GM12878 (cell line): ENCODE data around the gene DENND1A. TPM values are rescaled to one million over a fixed set of nuclear protein-coding genes. Genes with fewer than 3 reads are reported as not detected.

Experiments used
- CBX3 ChIP-seq: fragments of 200-600 bp; sonication (generic); IDR thresholded peaks from 2 replicates; pipeline ENCODE4 v1.6.1; 2016; ENCODE audit warnings: low read depth, borderline replicate concordance
- CEBPB ChIP-seq, 2 experiments: fragments of 150-350 bp in 1 of 2; IDR thresholded peaks; 2 replicates each; pipeline ENCODE4 v1.6.1; 2012 to 2014; ENCODE audit warnings: low read depth in 2 of 2, low read length in 2 of 2, borderline replicate concordance in 1 of 2, inconsistent platforms in 1 of 2
- CHD4 ChIP-seq: fragments of 200-600 bp; sonication (generic); IDR thresholded peaks from 2 replicates; pipeline ENCODE4 v1.6.1; 2016; ENCODE audit warnings: mild to moderate bottlenecking
- ETV6 ChIP-seq, 2 experiments: fragments of 450-650 bp in 1 of 2; IDR thresholded peaks in 1 of 2; conservative IDR thresholded peaks in 1 of 2; 2 replicates each; pipeline ENCODE4 v1.6.1; 2014; ENCODE audit warnings: antibody characterized with exemption in 1 of 2, borderline replicate concordance in 1 of 2, low read depth in 1 of 2, mild to moderate bottlenecking in 1 of 2, moderate library complexity in 1 of 2
- FOXM1 ChIP-seq: IDR thresholded peaks from 2 replicates; pipeline ENCODE4 v1.6.1; 2012; ENCODE audit warnings: low read depth, mild to moderate bottlenecking, inconsistent platforms, low read length, moderate library complexity
- KAT2A ChIP-seq: conservative IDR thresholded peaks from 2 replicates; pipeline ENCODE4 v1.6.1; 2011; ENCODE audit warnings: low read depth, low read length; ENCODE audit not compliant: control insufficient read depth
- KLF5 ChIP-seq: fragments of 450-650 bp; IDR thresholded peaks from 2 replicates; pipeline ENCODE4 v1.6.1; 2014; ENCODE audit warnings: mild to moderate bottlenecking; ENCODE audit not compliant: partially characterized antibody
- PAX5 ChIP-seq: IDR thresholded peaks from 2 replicates; pipeline ENCODE4 v1.6.1; 2011; ENCODE audit warnings: low read depth, low read length, borderline replicate concordance
- PAX8 ChIP-seq: fragments of 450-650 bp; IDR thresholded peaks from 2 replicates; pipeline ENCODE4 v1.6.1; 2017; ENCODE audit warnings: mild to moderate bottlenecking, moderate library complexity
- RUNX3 ChIP-seq: IDR thresholded peaks from 2 replicates; pipeline ENCODE4 v1.6.1; 2012; ENCODE audit warnings: low read length, inconsistent platforms
- SMAD1 ChIP-seq: fragments of 450-650 bp; IDR thresholded peaks from 2 replicates; pipeline ENCODE4 v1.6.1; 2018; ENCODE audit warnings: mild to moderate bottlenecking, low read depth; ENCODE audit not compliant: partially characterized antibody
- polyA plus RNA-seq, 11 experiments: library from polyadenylated mRNA; depleted of rRNA in 4 of 11; unstranded in 6 of 11; stranded (reverse) in 5 of 11; fragments of >200 nt; fragmentation: Nextera tagmentation in 4 of 11; fragmentation: Illumina TruSeq in 1 of 11; extraction: Ambion mirVana in 4 of 11; extraction: Trizol in 1 of 11; gene quantifications; 1 replicate in 1 of 11; 2 replicates in 10 of 11; pipeline versions ENCODE4 v1.2.1 to v1.2.3, GENCODE V29; 2011 to 2016; ENCODE audit warnings: inconsistent platforms in 2 of 11, missing spikeins in 2 of 11, low read depth in 1 of 11
- total RNA-seq, 4 experiments: library from RNA; depleted of rRNA in 3 of 4; stranded (reverse); fragments of >200 nt in 3 of 4; fragmentation: Illumina TruSeq in 1 of 4; extraction: Trizol in 1 of 4; gene quantifications; 2 replicates each; pipeline versions ENCODE4 v1.2.1 to v1.2.3, GENCODE V29; 2013 to 2021
- TF ChIP-seq, protein P1 (sequence below): fragments of 450-650 bp; IDR thresholded peaks from 2 replicates; pipeline ENCODE4 v1.6.1; 2016; ENCODE audit warnings: mild to moderate bottlenecking
- TF ChIP-seq, protein P2 (sequence below): fragments of 450-650 bp; formaldehyde crosslinking; IDR thresholded peaks from 2 replicates; pipeline ENCODE4 v1.4.0; 2022; ENCODE audit warnings: mild to moderate bottlenecking, moderate library complexity
- TF ChIP-seq, protein P3 (sequence below), 3 experiments: IDR thresholded peaks in 2 of 3; conservative IDR thresholded peaks in 1 of 3; 2 replicates each; pipeline ENCODE4 v1.5.1; 2011; ENCODE audit warnings: low read depth in 3 of 3, low read length in 3 of 3, mild to moderate bottlenecking in 3 of 3, control low read depth in 2 of 3, moderate library complexity in 2 of 3, inconsistent platforms in 1 of 3, mixed read lengths in 1 of 3; ENCODE audit not compliant: control insufficient read depth in 2 of 3, insufficient read depth in 1 of 3; ENCODE audit errors: extremely low read depth in 1 of 3

The DENND1A gene
- total and polyA plus RNA-seq, 10 of the 15 experiments (the other 5 are each of a cell fraction or from before 2014, with no cell fraction given) = 14.1 to 48.6 (median 35.2) TPM

DNA sequence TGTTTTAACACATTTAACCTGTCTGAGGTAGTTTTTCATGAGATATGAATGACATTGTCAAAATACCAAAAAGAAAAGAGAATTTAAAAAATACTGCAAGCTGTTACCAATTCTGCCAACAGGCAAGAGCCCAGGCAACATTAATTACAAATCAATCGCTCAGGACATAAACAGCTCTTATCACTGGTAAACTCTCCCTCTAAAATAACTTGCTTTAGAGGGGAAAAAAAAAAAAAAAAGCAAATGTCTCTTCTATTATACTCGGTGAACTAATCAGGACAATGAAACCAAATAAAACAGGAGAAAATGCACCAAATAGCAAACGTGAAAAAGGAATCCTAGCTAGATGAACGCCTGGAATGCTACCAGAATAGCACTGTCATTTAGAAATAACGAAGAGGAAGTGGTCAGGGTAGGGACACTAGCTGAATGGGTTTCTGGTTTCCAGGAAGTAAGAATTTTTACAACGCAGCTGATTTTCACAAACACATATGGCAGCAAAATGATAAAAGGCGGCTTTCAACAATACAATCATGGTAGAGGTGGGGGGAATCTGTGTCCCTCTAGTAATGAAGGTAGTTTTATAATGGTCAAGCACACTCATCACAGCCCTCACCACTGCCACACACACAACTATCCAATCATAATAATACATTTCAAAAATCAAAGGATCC is 94.9 kb downstream of the DENND1A start (continued):
- TF ChIP-seq RUNX3 (peak; percentile 94), CHD4 (no peak), CBX3 (no peak), PAX8 (no peak), KAT2A (no peak), SMAD1 (no peak), ETV6 (conservative IDR thresholded peaks at IDR 0.05 in 1 of 2, IDR thresholded peaks at IDR 0.05 in 1 of 2; ENCODE audit: borderline replicate concordance in 1 of 2, low read depth in 1 of 2) (peak in 1 of 2 experiments; percentile 97; a peak in 2 of 4 replicates), CEBPB (IDR thresholded peaks at IDR 0.05; ENCODE audit: borderline replicate concordance in 1 of 2, low read depth in 2 of 2, low read length in 2 of 2) (0 out of 4 replicates have a peak, but pooled peaks of 1 of the 2 experiments have one; percentile 36), KLF5 (no peak), PAX5 (peak; percentile 64; the same call in 1 of the 2 replicates), FOXM1 (no peak)
- TF ChIP-seq, protein P1, sequence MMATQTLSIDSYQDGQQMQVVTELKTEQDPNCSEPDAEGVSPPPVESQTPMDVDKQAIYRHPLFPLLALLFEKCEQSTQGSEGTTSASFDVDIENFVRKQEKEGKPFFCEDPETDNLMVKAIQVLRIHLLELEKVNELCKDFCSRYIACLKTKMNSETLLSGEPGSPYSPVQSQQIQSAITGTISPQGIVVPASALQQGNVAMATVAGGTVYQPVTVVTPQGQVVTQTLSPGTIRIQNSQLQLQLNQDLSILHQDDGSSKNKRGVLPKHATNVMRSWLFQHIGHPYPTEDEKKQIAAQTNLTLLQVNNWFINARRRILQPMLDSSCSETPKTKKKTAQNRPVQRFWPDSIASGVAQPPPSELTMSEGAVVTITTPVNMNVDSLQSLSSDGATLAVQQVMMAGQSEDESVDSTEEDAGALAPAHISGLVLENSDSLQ = no peak
- TF ChIP-seq, protein P2, sequence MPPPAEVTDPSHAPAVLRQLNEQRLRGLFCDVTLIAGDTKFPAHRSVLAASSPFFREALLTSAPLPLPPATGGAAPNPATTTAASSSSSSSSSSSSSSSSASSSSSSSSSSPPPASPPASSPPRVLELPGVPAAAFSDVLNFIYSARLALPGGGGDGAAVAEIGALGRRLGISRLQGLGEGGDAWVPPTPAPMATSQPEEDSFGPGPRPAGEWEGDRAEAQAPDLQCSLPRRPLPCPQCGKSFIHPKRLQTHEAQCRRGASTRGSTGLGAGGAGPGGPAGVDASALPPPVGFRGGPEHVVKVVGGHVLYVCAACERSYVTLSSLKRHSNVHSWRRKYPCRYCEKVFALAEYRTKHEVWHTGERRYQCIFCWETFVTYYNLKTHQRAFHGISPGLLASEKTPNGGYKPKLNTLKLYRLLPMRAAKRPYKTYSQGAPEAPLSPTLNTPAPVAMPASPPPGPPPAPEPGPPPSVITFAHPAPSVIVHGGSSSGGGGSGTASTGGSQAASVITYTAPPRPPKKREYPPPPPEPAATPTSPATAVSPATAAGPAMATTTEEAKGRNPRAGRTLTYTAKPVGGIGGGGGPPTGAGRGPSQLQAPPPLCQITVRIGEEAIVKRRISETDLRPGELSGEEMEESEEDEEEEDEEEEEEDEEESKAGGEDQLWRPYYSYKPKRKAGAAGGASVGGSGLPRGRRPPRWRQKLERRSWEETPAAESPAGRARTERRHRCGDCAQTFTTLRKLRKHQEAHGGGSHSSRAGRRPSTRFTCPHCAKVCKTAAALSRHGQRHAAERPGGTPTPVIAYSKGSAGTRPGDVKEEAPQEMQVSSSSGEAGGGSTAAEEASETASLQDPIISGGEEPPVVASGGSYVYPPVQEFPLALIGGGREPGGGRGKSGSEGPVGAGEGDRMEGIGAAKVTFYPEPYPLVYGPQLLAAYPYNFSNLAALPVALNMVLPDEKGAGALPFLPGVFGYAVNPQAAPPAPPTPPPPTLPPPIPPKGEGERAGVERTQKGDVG (CRISPR knock-in tag) = no peak
- TF ChIP-seq, protein P3, sequence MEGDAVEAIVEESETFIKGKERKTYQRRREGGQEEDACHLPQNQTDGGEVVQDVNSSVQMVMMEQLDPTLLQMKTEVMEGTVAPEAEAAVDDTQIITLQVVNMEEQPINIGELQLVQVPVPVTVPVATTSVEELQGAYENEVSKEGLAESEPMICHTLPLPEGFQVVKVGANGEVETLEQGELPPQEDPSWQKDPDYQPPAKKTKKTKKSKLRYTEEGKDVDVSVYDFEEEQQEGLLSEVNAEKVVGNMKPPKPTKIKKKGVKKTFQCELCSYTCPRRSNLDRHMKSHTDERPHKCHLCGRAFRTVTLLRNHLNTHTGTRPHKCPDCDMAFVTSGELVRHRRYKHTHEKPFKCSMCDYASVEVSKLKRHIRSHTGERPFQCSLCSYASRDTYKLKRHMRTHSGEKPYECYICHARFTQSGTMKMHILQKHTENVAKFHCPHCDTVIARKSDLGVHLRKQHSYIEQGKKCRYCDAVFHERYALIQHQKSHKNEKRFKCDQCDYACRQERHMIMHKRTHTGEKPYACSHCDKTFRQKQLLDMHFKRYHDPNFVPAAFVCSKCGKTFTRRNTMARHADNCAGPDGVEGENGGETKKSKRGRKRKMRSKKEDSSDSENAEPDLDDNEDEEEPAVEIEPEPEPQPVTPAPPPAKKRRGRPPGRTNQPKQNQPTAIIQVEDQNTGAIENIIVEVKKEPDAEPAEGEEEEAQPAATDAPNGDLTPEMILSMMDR (IDR thresholded peaks at IDR 0.05 in 2 of 3, conservative IDR thresholded peaks at IDR 0.05 in 1 of 3; ENCODE audit: control insufficient read depth in 2 of 3, extremely low read depth in 1 of 3, insufficient read depth in 1 of 3, low read depth in 3 of 3, low read length in 3 of 3) = no peak
- TF ChIP-seq, all 136 proteins: peak for 18
